ENCODE measurements around the gene CCR7. TPM values are rescaled to one million over a fixed set of nuclear protein-coding genes. Genes with fewer than 3 reads are reported as not detected.

CCR7 gene
- polyA plus RNA-seq, 1 of the 3 experiments (the other 2 are of a cell fraction) = not detected

DNA sequence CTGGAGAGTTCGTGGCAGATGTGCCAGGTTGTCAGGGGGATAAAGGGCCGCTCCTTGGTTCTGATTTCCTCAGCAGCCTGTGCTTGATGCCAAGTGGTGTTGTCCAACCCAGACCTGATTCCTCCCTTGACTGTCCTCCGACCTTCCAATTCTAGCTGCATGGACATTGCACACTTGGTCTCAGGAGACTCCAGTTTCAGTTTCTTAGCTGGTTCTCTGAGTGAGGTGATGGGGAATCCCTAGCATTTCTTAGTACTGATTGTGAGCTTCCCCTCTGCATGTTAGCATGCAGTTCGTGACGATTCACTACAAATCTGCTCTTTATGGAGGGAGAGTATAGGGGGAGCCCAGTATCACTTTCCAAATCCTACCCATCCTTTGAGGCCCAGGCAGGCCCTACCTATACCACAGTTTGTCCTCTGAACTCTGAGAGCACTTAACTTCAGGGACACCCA, 12.4 kb upstream of the CCR7 start:
- Histone ChIP-seq H3K27me3 (ENCODE audit: insufficient read depth) (no peaks in the 10 kb centered on the region; the same call in 1 of the 2 replicates), H3K36me3 (replicated peaks in 1 of 2; ENCODE audit: control insufficient read depth in 1 of 2, insufficient read depth in 2 of 2, low read length in 1 of 2) (no peaks in the 10 kb centered on the region), H3K9me3 (peaks cover 9% of the 10 kb centered on the region; the same call in 1 of the 2 replicates), H3K9ac (no peak overlapping the region), H3F3A (replicated peaks; ENCODE audit: insufficient read depth) (no peaks in the 10 kb centered on the region), H3K79me2 (ENCODE audit: insufficient read depth) (no peaks in the 10 kb centered on the region), H3K27ac (ENCODE audit: low read depth in 2 of 2, low read length in 1 of 2) (no peak overlapping the region), H3K4me3 (ENCODE audit: low read depth in 2 of 2, low read length in 1 of 2) (no peak overlapping the region), H3K4me2 (no peak overlapping the region), H4K20me1 (ENCODE audit: insufficient read depth) (no peaks in the 10 kb centered on the region), H2AFZ (ENCODE audit: low read depth) (no peak overlapping the region), H3K4me1 (ENCODE audit: control insufficient read depth in 1 of 2, insufficient read depth in 2 of 2, low read depth in 1 of 2, low read length in 1 of 2) (no peaks in the 10 kb centered on the region; a peak in 1 of 4 replicates), H3K9me2 (no peaks in the 10 kb centered on the region)
- no peak for DNase-seq
- TF ChIP-seq, protein P1, sequence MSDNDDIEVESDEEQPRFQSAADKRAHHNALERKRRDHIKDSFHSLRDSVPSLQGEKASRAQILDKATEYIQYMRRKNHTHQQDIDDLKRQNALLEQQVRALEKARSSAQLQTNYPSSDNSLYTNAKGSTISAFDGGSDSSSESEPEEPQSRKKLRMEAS (IDR thresholded peaks at IDR 0.05; ENCODE audit: low read depth) = no peak
- no peak for TF ChIP-seq CHD2 (IDR thresholded peaks at IDR 0.05; ENCODE audit: low read length, partially characterized antibody)
- TF ChIP-seq EP300 (IDR thresholded peaks at IDR 0.05; ENCODE audit: borderline replicate concordance in 1 of 2, low read depth in 1 of 2, low read length in 1 of 2) = no peak
- TF ChIP-seq ELF1 (IDR thresholded peaks at IDR 0.05) = no peak
- TF ChIP-seq FOXM1 (IDR thresholded peaks at IDR 0.05; ENCODE audit: low read depth) = no peak
- TF ChIP-seq, protein P2, sequence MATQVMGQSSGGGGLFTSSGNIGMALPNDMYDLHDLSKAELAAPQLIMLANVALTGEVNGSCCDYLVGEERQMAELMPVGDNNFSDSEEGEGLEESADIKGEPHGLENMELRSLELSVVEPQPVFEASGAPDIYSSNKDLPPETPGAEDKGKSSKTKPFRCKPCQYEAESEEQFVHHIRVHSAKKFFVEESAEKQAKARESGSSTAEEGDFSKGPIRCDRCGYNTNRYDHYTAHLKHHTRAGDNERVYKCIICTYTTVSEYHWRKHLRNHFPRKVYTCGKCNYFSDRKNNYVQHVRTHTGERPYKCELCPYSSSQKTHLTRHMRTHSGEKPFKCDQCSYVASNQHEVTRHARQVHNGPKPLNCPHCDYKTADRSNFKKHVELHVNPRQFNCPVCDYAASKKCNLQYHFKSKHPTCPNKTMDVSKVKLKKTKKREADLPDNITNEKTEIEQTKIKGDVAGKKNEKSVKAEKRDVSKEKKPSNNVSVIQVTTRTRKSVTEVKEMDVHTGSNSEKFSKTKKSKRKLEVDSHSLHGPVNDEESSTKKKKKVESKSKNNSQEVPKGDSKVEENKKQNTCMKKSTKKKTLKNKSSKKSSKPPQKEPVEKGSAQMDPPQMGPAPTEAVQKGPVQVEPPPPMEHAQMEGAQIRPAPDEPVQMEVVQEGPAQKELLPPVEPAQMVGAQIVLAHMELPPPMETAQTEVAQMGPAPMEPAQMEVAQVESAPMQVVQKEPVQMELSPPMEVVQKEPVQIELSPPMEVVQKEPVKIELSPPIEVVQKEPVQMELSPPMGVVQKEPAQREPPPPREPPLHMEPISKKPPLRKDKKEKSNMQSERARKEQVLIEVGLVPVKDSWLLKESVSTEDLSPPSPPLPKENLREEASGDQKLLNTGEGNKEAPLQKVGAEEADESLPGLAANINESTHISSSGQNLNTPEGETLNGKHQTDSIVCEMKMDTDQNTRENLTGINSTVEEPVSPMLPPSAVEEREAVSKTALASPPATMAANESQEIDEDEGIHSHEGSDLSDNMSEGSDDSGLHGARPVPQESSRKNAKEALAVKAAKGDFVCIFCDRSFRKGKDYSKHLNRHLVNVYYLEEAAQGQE (IDR thresholded peaks at IDR 0.05; ENCODE audit: low read depth, low read length) = no peak
- TF ChIP-seq YY1 (IDR thresholded peaks at IDR 0.05; ENCODE audit: low read depth) = no peak
- TF ChIP-seq, protein P3, sequence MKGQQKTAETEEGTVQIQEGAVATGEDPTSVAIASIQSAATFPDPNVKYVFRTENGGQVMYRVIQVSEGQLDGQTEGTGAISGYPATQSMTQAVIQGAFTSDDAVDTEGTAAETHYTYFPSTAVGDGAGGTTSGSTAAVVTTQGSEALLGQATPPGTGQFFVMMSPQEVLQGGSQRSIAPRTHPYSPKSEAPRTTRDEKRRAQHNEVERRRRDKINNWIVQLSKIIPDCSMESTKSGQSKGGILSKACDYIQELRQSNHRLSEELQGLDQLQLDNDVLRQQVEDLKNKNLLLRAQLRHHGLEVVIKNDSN (IDR thresholded peaks at IDR 0.05; ENCODE audit: borderline replicate concordance, low read depth) = no peak
- TF ChIP-seq SIN3A (IDR thresholded peaks at IDR 0.05; ENCODE audit: borderline replicate concordance, low read depth, low read length) = no peak
- no peak for TF ChIP-seq TEAD4 (IDR thresholded peaks at IDR 0.05; ENCODE audit: borderline replicate concordance, insufficient read depth)
- no peak for TF ChIP-seq GATA2 (CRISPR knock-in tag; IDR thresholded peaks at IDR 0.05)
- TF ChIP-seq, protein P4, sequence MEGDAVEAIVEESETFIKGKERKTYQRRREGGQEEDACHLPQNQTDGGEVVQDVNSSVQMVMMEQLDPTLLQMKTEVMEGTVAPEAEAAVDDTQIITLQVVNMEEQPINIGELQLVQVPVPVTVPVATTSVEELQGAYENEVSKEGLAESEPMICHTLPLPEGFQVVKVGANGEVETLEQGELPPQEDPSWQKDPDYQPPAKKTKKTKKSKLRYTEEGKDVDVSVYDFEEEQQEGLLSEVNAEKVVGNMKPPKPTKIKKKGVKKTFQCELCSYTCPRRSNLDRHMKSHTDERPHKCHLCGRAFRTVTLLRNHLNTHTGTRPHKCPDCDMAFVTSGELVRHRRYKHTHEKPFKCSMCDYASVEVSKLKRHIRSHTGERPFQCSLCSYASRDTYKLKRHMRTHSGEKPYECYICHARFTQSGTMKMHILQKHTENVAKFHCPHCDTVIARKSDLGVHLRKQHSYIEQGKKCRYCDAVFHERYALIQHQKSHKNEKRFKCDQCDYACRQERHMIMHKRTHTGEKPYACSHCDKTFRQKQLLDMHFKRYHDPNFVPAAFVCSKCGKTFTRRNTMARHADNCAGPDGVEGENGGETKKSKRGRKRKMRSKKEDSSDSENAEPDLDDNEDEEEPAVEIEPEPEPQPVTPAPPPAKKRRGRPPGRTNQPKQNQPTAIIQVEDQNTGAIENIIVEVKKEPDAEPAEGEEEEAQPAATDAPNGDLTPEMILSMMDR (IDR thresholded peaks at IDR 0.05) = no peak
- TF ChIP-seq JUND (IDR thresholded peaks at IDR 0.05) = no peak
- CTCF ChIA-PET = interaction anchor here (0.7 to 2.7 kb wide), 4 partner anchors 14 to 44 kb away, joined by 3 to 15 read pairs (median 4); no protein-coding TSS in a partner anchor
- POLR2A ChIA-PET = no interaction called here
- WGBS (ENCODE audit: low lambda C conversion rate) = 37% methylated on average over 5 of the region's 5 CpGs

Data from SK-N-SH (cell line).